Superior temporal gyrus (tissue), 1 donor: ENCODE results near the gene TUT4.

ENCODE experiments used
- DNase-seq: peaks from one replicate; pipeline ENCODE4 v3.0.0-alpha.2; 2016; ENCODE audit errors: extremely low spot score

Gene TUT4

GRCh38 chr1:52404116-52404974, 148.5 kb downstream of the TUT4 start, which contains the start of the genes ORC1 and PRPF38A:
Gene ORC1, minus strand, starts transcription at chr1:52404423. Its CDS starts 2,200 bp downstream, at chr1:52402223.
Gene PRPF38A, plus strand, starts transcription at chr1:52404602. Its CDS starts 148 bp downstream, at chr1:52404750.
- DNase-seq, result peak; percentile 100

GRCh38 chr1:52403566-52404115, 149.3 kb downstream of the TUT4 start:
- DNase-seq, result no peak

GRCh38 chr1:52402860-52403240, 150.0 kb downstream of the TUT4 start:
- DNase-seq, result no peak

GRCh38 chr1:52400131-52400530, 152.8 kb downstream of the TUT4 start:
- no peak for DNase-seq

- no peak for DNase-seq
These were observed 153.3 kb downstream of the TUT4 start for GRCh38 chr1:52399629-52400028.

GRCh38 chr1:52393174-52393573, 159.7 kb downstream of the TUT4 start:
- DNase-seq, result no peak

DNA sequence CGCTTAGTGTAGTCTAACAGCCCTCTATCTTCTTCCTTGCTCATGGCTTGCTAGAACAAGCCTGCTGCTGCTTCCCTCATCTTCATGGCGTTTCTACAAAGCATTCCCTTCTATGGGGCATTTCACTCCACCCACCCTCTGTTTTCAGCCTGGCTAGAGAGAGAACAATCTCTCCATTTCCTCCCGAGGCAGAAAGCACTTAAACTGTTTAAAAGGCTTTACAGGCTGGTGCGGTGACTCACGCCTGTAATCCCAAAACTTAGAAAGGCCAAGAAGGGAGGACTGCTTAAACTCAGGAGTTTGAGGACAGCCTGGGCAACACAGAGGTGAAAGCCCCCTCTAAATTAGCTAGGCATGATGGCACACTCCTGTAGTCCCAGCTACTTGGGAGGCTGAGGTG, 166.4 kb downstream of the TUT4 start:
- DNase-seq, result no peak

GRCh38 chr1:52385376-52385775, 167.5 kb downstream of the TUT4 start:
- no peak for DNase-seq
